ENCODE measurements around the gene DAB2.

DAB2 gene

DNA sequence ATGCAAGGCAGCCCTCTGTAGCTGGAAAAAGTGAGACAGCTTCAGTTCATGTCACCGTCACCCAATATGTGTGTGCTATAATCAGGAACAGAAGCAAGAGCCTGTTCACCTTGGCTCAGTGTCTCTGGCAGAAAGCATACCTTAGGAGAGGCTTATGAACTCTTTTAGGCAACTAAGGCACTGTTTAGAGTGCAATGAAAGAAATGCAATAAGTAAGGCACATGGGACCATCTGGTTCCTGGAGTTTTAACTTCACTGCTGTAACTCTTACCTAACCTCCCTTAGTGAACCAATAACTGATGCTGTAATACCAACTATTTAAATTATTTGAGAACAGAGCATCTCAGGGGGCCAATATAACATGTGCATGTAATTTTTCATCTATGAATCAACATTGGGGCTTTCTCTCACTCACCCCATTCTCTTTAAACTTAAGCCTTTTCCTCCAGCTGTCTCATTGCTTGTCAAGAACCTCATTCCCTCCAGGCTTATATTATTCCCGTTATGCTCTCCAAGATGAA lies 92.9 kb downstream of the DAB2 start:
- DNase-seq = no peak

- no peak for DNase-seq
Measured at GRCh38 chr5:39328731-39329130, 96.0 kb downstream of the DAB2 start.

GRCh38 chr5:39323542-39323941 lies 101.2 kb downstream of the DAB2 start:
- no peak for DNase-seq
